ENCODE results near the gene EXOSC6.
"Not testable (repeated sequence)": the region's sequence is repeated elsewhere in the genome, so short reads cannot be mapped to it uniquely, and the experiment has no call there.

The EXOSC6 gene

DNA sequence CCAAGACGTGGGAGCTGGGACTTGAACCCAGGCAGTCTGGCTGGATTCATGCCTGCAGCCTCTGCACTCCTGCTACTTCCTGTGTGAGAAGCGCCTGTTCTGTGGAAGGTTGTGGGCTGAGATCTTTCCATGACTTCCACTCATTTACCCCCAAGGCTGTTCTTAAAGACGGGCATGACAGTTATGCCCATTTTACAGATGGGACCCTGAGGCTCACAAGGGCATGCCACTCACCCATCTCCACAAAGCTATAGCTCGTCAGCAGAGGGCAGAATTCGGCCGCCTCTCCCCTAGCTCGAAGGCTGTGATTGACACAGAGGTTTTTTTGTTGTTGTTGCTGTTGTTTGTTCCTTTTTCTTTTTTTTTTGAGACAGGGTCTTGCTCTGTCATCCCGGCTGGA lies 51.7 kb downstream of the EXOSC6 start:
- in situ Hi-C loops (cut with HindIII; ENCODE audit: low sequenced_read_pairs): not testable (repeated sequence)

DNA sequence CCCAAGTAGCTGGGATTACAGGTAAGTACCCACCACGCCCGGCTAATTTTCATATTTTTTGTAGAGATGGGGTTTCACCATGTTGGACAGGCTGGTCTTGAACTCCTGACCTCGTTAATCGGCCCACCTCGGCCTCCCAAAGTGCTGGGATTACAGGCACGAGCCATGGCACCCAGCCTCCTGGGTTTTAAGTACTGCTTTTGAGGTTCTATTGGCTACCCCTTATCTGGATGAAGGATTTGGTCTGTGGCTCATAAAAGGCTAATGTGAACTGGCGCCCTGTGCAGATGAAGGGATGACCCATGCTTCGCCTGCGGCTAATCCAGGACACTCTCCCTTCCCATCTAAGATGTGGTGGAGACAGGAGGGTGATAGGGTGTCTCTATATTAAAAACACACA lies 52.6 kb downstream of the EXOSC6 start:
- in situ Hi-C loops (cut with HindIII; ENCODE audit: low sequenced_read_pairs): not testable (repeated sequence)

DNA sequence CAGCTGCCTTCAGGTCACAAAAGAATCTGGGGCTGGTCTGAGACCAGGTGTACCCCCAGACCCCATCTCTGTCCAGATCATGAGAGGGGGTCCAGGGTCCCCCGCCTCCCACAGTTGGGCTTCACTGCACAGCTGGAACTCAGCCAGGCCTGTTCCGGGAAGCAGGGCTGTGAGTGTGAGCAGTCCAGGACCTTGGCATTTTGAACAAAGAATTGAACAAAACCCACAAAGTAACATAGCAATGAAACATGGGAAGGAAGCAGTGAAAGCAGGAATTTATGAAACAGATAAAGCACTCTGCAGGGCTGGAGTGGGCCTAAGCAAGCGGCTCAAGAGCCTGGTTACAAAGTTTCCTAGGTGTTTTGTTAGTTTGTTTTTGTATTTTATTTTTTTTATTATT lies 53.1 kb downstream of the EXOSC6 start:
- in situ Hi-C loops (cut with HindIII; ENCODE audit: low sequenced_read_pairs): not testable (repeated sequence)

DNA sequence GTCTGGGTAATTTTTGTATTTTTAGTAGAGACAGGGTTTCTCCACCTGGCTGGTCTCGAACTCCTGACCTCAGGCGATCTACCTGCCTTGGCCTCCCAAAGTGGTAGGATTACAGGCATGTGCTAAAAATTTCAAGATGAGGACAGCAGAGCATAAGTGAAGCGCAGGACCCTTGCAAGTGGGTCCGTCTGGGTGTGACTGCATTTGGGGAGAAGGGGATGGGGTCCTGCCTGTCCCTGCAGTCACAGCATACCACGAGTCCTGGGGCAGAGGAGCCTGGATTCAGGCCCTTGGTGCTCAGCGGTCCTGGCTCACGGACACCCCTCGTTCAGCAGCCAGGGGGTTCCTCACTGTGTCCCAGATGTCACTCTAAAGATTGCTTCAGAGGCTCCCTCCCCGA lies 53.5 kb downstream of the EXOSC6 start:
- in situ Hi-C loops (cut with HindIII; ENCODE audit: low sequenced_read_pairs): not testable (repeated sequence)

DNA sequence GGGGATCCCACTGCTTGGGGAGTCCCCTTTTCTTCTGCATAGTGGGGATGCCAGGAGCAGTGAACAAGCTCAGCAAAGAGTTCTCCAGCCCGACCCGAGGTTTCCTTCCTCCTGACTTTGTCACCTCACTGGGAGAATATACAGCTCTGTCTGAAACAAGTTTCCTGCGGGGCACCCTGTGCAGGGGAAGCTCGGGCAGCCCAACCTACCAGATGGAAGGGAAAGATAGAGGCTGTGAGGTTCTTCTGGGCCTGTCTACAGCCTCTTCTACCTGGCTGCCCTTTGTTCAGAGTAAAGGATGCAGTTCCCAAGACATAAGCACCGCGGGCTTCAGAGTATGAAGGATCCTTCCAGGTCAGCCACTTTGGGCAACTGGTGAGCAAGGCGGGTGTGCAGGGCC lies 54.1 kb downstream of the EXOSC6 start:
- in situ Hi-C loops (cut with HindIII; ENCODE audit: low sequenced_read_pairs): not testable (repeated sequence)

All from endothelial cell of hepatic sinusoid (primary cell).